Heart right ventricle (tissue), 16 donors: ENCODE results near the gene MAT2B. TPM values are rescaled to one million over a fixed set of nuclear protein-coding genes. Genes with fewer than 3 reads are reported as not detected.

Experiments used
- ATAC-seq, 8 donors: fragments of 200-7000 bp; cut with Tn5 transposase; one replicate each; pipeline ENCODE4 v1.9.1; 2020; ENCODE audit warnings: mild to moderate bottlenecking in 8 of 8, moderate library complexity in 8 of 8, moderate number of reproducible peaks in 1 of 8
- DNase-seq, 2 donors: peaks; one replicate each; pipeline ENCODE4 v3.0.0-alpha.2; 2020
- H3K27ac ChIP-seq, 10 donors: fragments of 200-600 bp; sonication (generic) in 2 of 10; one replicate each; pipeline versions ENCODE4 v1.5.0 to v1.8.0; 2020 to 2022; ENCODE audit warnings: mild to moderate bottlenecking in 3 of 10
- H3K27me3 ChIP-seq, 7 donors: fragments of 200-600 bp; one replicate each; pipeline ENCODE4 v1.8.0; 2021 to 2022; ENCODE audit warnings: mild to moderate bottlenecking in 2 of 7
- H3K36me3 ChIP-seq, 9 donors: fragments of 200-600 bp; sonication (generic) in 1 of 9; one replicate each; pipeline versions ENCODE4 v1.5.0 to v1.8.0; 2020 to 2022; ENCODE audit warnings: mild to moderate bottlenecking in 2 of 9
- H3K4me1 ChIP-seq, 9 donors: fragments of 200-600 bp; sonication (generic) in 1 of 9; one replicate each; pipeline versions ENCODE4 v1.5.0 to v1.8.0; 2020 to 2022; ENCODE audit warnings: mild to moderate bottlenecking in 4 of 9
- H3K4me3 ChIP-seq, 10 donors: fragments of 200-600 bp; sonication (generic) in 2 of 10; one replicate each; pipeline versions ENCODE4 v1.5.0 to v1.8.0; 2020 to 2022; ENCODE audit warnings: mild to moderate bottlenecking in 7 of 10, moderate library complexity in 2 of 10
- H3K9me3 ChIP-seq, 11 donors: fragments of 200-600 bp in 10 of 11; sonication (generic) in 2 of 11; one replicate each; pipeline versions ENCODE4 v1.5.0 to v1.8.0; 2013 to 2022; ENCODE audit warnings: mild to moderate bottlenecking in 2 of 11, control low read depth in 1 of 11, moderate library complexity in 1 of 11
- CTCF ChIP-seq, 9 donors: fragments of 200-600 bp; sonication (generic) in 2 of 9; IDR thresholded peaks; one replicate each; pipeline versions ENCODE4 v1.5.0 to v1.8.0; 2021 to 2022; ENCODE audit warnings: antibody characterized with exemption in 9 of 9, mild to moderate bottlenecking in 5 of 9, moderate library complexity in 1 of 9
- WGBS, 2 donors: extraction: QIAGEN DNeasy Blood & Tissue Kit; methylation state at CpG; one replicate each; pipeline ENCODE4 v1.1.7; 2013; ENCODE audit warnings: inconsistent platforms in 1 of 2; 5-methylcytosine and 5-hydroxymethylcytosine counted together
- intact Hi-C, 10 donors: fragments of 100-400 bp; cut with DNase I; formaldehyde crosslinking; loops; one replicate each; pipeline versions ENCODE4 v1.11.1 to v1.14.2; 2022
- polyA plus RNA-seq, 2 donors: library from polyadenylated mRNA; stranded (reverse); fragments of 200-250 nt; gene quantifications; one replicate each; pipeline ENCODE4 v1.2.3, GENCODE V29; 2013
- total RNA-seq, 10 donors: library from RNA; stranded (reverse); fragmentation: NEBNext Ultra II Directional in 3 of 10; extraction: Animal tissue kit (Norgen Biotek cat#: 25700) in 3 of 10; gene quantifications; one replicate each; pipeline versions ENCODE4 v1.2.1 to v1.2.4, GENCODE V29; 2021 to 2023
- donor health status: Arrhythmogenic right ventricular cardiomyopathy.
- donor health status: ischemic (EF 13 %, LVEDD 7.1; RV severe dilation, severe dysfunction).
- donor health status: healthy with polysubstance abuse.
- donor health status: DM: no; HTN: yes; CAD: no.
- donor health status: DM: no; HTN: no; CAD: no.
- donor health status: ischemic (EF 25% LVEDD 6.9; RV normal size, moderate dysfunction).
- donor health status: ischemic (EF 25% LVEDD 5.7; RV mildly dilated, moderate dysfunction).
- donor health status: healthy.
- donor health status: DM: yes; HTN: yes; CAD: no.
- donor health status: Ischemic cardiomyopathy.
- donor health status: ischemic (EF 35%, LVEDD 5.7; RV mildly dilated, moderate dysfunction).
- donor health status: nonischemic (EF 11% LVEDD 7.7; RV severe dilation, severe dysfunction).
- donor health status: DM: yes; HTN: yes; CAD: no.
- donor health status: PGD.
- donor health status: ischemic (EF 29% LVEDD 5.4; RV normal size, mild dysfunction).
- donor health status: nonischemic (EF 23%, LVEDD 6.1; RV moderate dilation, normal function).

MAT2B gene
- total and polyA plus RNA-seq, 12 donors, result 22.9 to 63.2 (median 55.4) TPM

GRCh38 chr5:163463063-163463435, 42.4 kb upstream of the MAT2B start:
- Histone ChIP-seq H3K27ac (no peak overlapping the region), H3K36me3 (peaks cover 0 to 5% (median 0%) of the 10 kb centered on the region in 9 donors), H3K4me3 (no peak overlapping the region), H3K4me1 (peaks cover 6 to 35% (median 28%) of the 10 kb centered on the region in 9 donors), H3K9me3 (no peaks in the 10 kb centered on the region), H3K27me3 (no peaks in the 10 kb centered on the region)
- TF ChIP-seq CTCF (IDR thresholded peaks at IDR 0.05), result no peak
- intact Hi-C loops, result loop anchor here in 2 of 10 donors (5.0 kb wide), 2 partner anchors 39 to 44 kb away; partner anchors contain the start of gene MAT2B (in 1 of the 2)
- no peak for DNase-seq
- no peak for ATAC-seq

- 57 to 70% methylated on average over 4 of the region's 4 CpGs for WGBS, 2 donors
- intact Hi-C loops, result no loop called here
- no peak overlapping the region for H3K27ac ChIP-seq
Observed at GRCh38 chr5:163467682-163468081, 37.7 kb upstream of the MAT2B start.

GRCh38 chr5:163473635-163474243, 31.7 kb upstream of the MAT2B start:
- peak in 5 of 9 donors; percentile 19 to 59 (median 44) for TF ChIP-seq CTCF (IDR thresholded peaks at IDR 0.05)
- H3K4me1 ChIP-seq, result no peaks in the 10 kb centered on the region
- ATAC-seq (no peak), DNase-seq (no peak)
- WGBS, 2 donors, result 93 to 95% methylated on average over 3 of the region's 3 CpGs
- H3K27me3 ChIP-seq, result no peaks in the 10 kb centered on the region
- no peak overlapping the region for H3K4me3 ChIP-seq
- H3K36me3 ChIP-seq, result peaks cover 0 to 77% (median 0%) of the 10 kb centered on the region in 9 donors
- no peak overlapping the region for H3K27ac ChIP-seq
- intact Hi-C loops, result no loop called here
- H3K9me3 ChIP-seq, result no peaks in the 10 kb centered on the region

More at GRCh38 chr5:163467682-163468081, 37.7 kb upstream of the MAT2B start:
- Histone ChIP-seq H3K4me3 (no peak overlapping the region), H3K4me1 (peaks cover 0 to 1% (median 0%) of the 10 kb centered on the region in 9 donors), H3K27me3 (no peaks in the 10 kb centered on the region), H3K36me3 (peaks cover 0 to 43% (median 0%) of the 10 kb centered on the region in 9 donors), H3K9me3 (no peaks in the 10 kb centered on the region)
- DNase-seq (no peak), ATAC-seq (no peak)
- TF ChIP-seq CTCF (IDR thresholded peaks at IDR 0.05), result no peak

GRCh38 chr5:163475411-163475810, 30.0 kb upstream of the MAT2B start:
- TF ChIP-seq CTCF (IDR thresholded peaks at IDR 0.05), result no peak
- no peak for DNase-seq
- no peaks in the 10 kb centered on the region for H3K27me3 ChIP-seq
- H3K27ac ChIP-seq, result no peak overlapping the region
- no peak for ATAC-seq
- H3K4me1 ChIP-seq, result no peaks in the 10 kb centered on the region
- 89 to 90% methylated on average over 2 of the region's 2 CpGs for WGBS, 2 donors
- intact Hi-C loops, result no loop called here
- H3K4me3 ChIP-seq, result no peak overlapping the region
- H3K36me3 ChIP-seq, result peaks cover 0 to 78% (median 0%) of the 10 kb centered on the region in 9 donors
- H3K9me3 ChIP-seq, result no peaks in the 10 kb centered on the region
